GM12878 (cell line): Measurements from ENCODE around the gene DNAH8. TPM values are rescaled to one million over a fixed set of nuclear protein-coding genes. Genes with fewer than 3 reads are reported as not detected.

Source experiments
- ATAC-seq: fragments of 200-7000 bp; cut with Tn5 transposase; 3 replicates; pipeline ENCODE4 v1.9.1; 2020; ENCODE audit warnings: mild to moderate bottlenecking, moderate library complexity
- BruUV-seq: library from RNA; stranded (reverse); fragments of 400-500 nt; replicated peaks from 2 replicates; lab custom pipeline; 2021; lab: Mats Ljungman, UMichigan
- CTCF ChIA-PET: fragments of 300-600 bp; sonication (Branson Sonifier 250); formaldehyde crosslinking; extraction: SDS; loops from one replicate; lab custom pipeline; 2021; ENCODE audit warnings: inconsistent platforms; lab: Yijun Ruan, JAX
- POLR2A ChIA-PET: fragments of 350-600 bp; formaldehyde crosslinking; extraction: SDS; loops from one replicate; lab custom pipeline; 2021; ENCODE audit warnings: inconsistent platforms; lab: Charles Lee
- RAD21 ChIA-PET: fragments of 300-600 bp; sonication (Branson Sonifier 250); formaldehyde crosslinking; loops from one replicate; lab custom pipeline; 2023; ENCODE audit warnings: antibody characterized with exemption; ENCODE audit not compliant: unreplicated experiment; lab: Charles Lee
- SMC1A ChIA-PET: fragments of 300-600 bp; sonication (Branson Sonifier 250); formaldehyde crosslinking; loops from one replicate; lab custom pipeline; 2023; ENCODE audit not compliant: unreplicated experiment, uncharacterized antibody; lab: Charles Lee
- DNase-seq: peaks from one replicate; pipeline ENCODE4 v3.0.0-alpha.2; 2011; ENCODE audit warnings: low read depth, low spot score
- FAIRE-seq: peaks from 3 replicates; lab custom pipeline; 2011; peaks lifted over from hg19 to GRCh38; lab: Jason Lieb, UNC
- H2AFZ ChIP-seq: 2 replicates; pipeline ENCODE4 v1.6.0; 2011; ENCODE audit warnings: low read depth, low read length, control low read depth; ENCODE audit not compliant: control insufficient read depth
- H3K27ac ChIP-seq: 2 replicates; pipeline ENCODE4 v1.5.1; 2011; ENCODE audit warnings: control low read depth; ENCODE audit not compliant: control insufficient read depth, insufficient read depth
- H3K27me3 ChIP-seq, 2 experiments: replicated peaks in 1 of 2; 2 replicates each; pipeline versions ENCODE4 v1.6.0 to v1.6.1; 2011; ENCODE audit warnings: low read length in 1 of 2; ENCODE audit not compliant: control insufficient read depth in 2 of 2, insufficient read depth in 2 of 2
- H3K36me3 ChIP-seq, 2 experiments: 2 replicates each; pipeline ENCODE4 v1.5.1; 2011; ENCODE audit warnings: low read length in 1 of 2; ENCODE audit not compliant: control insufficient read depth in 2 of 2, insufficient read depth in 2 of 2
- H3K4me1 ChIP-seq: 2 replicates; pipeline ENCODE4 v1.6.1; 2011; ENCODE audit warnings: mild to moderate bottlenecking, low read length, moderate library complexity, mixed read lengths; ENCODE audit not compliant: control insufficient read depth, insufficient read depth
- H3K4me2 ChIP-seq: 2 replicates; pipeline ENCODE4 v1.6.0; 2011; ENCODE audit warnings: control low read depth; ENCODE audit not compliant: control insufficient read depth, insufficient read depth
- H3K4me3 ChIP-seq: fragments of 200-600 bp; sonication (generic); 2 replicates; pipeline ENCODE4 v1.5.1; 2016
- H3K79me2 ChIP-seq: 2 replicates; pipeline ENCODE4 v1.6.0; 2011; ENCODE audit warnings: low read length; ENCODE audit not compliant: control insufficient read depth, insufficient read depth
- H3K9ac ChIP-seq: 2 replicates; pipeline ENCODE4 v1.8.0; 2011; ENCODE audit warnings: low read length, control low read depth, mixed read lengths; ENCODE audit not compliant: control insufficient read depth, insufficient read depth
- H3K9me3 ChIP-seq: replicated peaks from 3 replicates; pipeline ENCODE4 v1.5.1; 2011; ENCODE audit warnings: mild to moderate bottlenecking, low read length; ENCODE audit not compliant: control insufficient read depth, insufficient read depth
- H4K20me1 ChIP-seq: 2 replicates; pipeline ENCODE4 v1.6.0; 2011; ENCODE audit not compliant: control insufficient read depth, insufficient read depth
- CREM ChIP-seq: IDR thresholded peaks from 2 replicates; pipeline ENCODE4 v1.6.1; 2014; ENCODE audit warnings: antibody characterized with exemption, low read depth
- IRF4 ChIP-seq: IDR thresholded peaks from 2 replicates; pipeline ENCODE4 v1.6.1; 2011; ENCODE audit warnings: low read depth, low read length
- MEF2B ChIP-seq: fragments of 450-650 bp; IDR thresholded peaks from 2 replicates; pipeline ENCODE4 v1.6.1; 2018; ENCODE audit warnings: mild to moderate bottlenecking, moderate library complexity; ENCODE audit not compliant: partially characterized antibody, poor library complexity, severe bottlenecking
- MYB ChIP-seq: fragments of 150-350 bp; IDR thresholded peaks from 2 replicates; pipeline ENCODE4 v1.6.1; 2014; ENCODE audit warnings: mild to moderate bottlenecking, low read depth, low read length, borderline replicate concordance
- PAX5 ChIP-seq: IDR thresholded peaks from 2 replicates; pipeline ENCODE4 v1.6.1; 2011; ENCODE audit warnings: low read depth, low read length, borderline replicate concordance
- SIN3A ChIP-seq: IDR thresholded peaks from 2 replicates; pipeline ENCODE4 v1.6.1; 2012; ENCODE audit warnings: low read depth, low read length, improper control_type of control experiment
- SMAD1 ChIP-seq: fragments of 450-650 bp; IDR thresholded peaks from 2 replicates; pipeline ENCODE4 v1.6.1; 2018; ENCODE audit warnings: mild to moderate bottlenecking, low read depth; ENCODE audit not compliant: partially characterized antibody
- STAT3 ChIP-seq: IDR thresholded peaks from 2 replicates; pipeline ENCODE4 v1.6.1; 2011; ENCODE audit warnings: low read depth, low read length, improper control_type of control experiment
- SUPT20H ChIP-seq: IDR thresholded peaks from 2 replicates; pipeline ENCODE4 v1.6.1; 2011; ENCODE audit warnings: low read depth, mild to moderate bottlenecking, low read length, moderate library complexity, borderline replicate concordance; ENCODE audit not compliant: control insufficient read depth
- TCF12 ChIP-seq: IDR thresholded peaks from 2 replicates; pipeline ENCODE4 v1.6.1; 2011; ENCODE audit warnings: low read depth, mild to moderate bottlenecking, low read length
- USF2 ChIP-seq: IDR thresholded peaks from 2 replicates; pipeline ENCODE4 v1.6.1; 2011; ENCODE audit warnings: low read depth, low read length, improper control_type of control experiment, borderline replicate concordance
- ZNF274 ChIP-seq: IDR thresholded peaks from one replicate; pipeline ENCODE4 v1.8.0; 2011; ENCODE audit not compliant: insufficient read length, insufficient read depth
- ZZZ3 ChIP-seq: IDR thresholded peaks from 2 replicates; pipeline ENCODE4 v1.6.1; 2011; ENCODE audit warnings: low read depth; ENCODE audit not compliant: control insufficient read depth, insufficient read length
- WGBS: methylation state at CpG from one replicate; pipeline ENCODE4 v1.1.6; 2016; ENCODE audit warnings: low lambda C conversion rate; ENCODE audit not compliant: insufficient replicate concordance, insufficient coverage; ENCODE audit errors: missing lambda C conversion rate; 5-methylcytosine and 5-hydroxymethylcytosine counted together
- in situ Hi-C: fragments of 300-500 bp; cut with MboI; formaldehyde crosslinking; loops from 9 replicates; pipeline ENCODE4 v1.14.3; 2018; ENCODE audit warnings: mixed read lengths
- intact Hi-C: fragments of 100-400 bp; cut with micrococcal nuclease; formaldehyde crosslinking; loops from one replicate; pipeline ENCODE4 v1.14.2; 2022; ENCODE audit not compliant: unreplicated experiment
- polyA plus RNA-seq, 11 experiments: library from polyadenylated mRNA; depleted of rRNA in 4 of 11; unstranded in 6 of 11; stranded (reverse) in 5 of 11; fragments of >200 nt; fragmentation: Nextera tagmentation in 4 of 11; fragmentation: Illumina TruSeq in 1 of 11; extraction: Ambion mirVana in 4 of 11; extraction: Trizol in 1 of 11; gene quantifications; 1 replicate in 1 of 11; 2 replicates in 10 of 11; pipeline versions ENCODE4 v1.2.1 to v1.2.3, GENCODE V29; 2011 to 2016; ENCODE audit warnings: inconsistent platforms in 2 of 11, missing spikeins in 2 of 11, low read depth in 1 of 11
- total RNA-seq, 4 experiments: library from RNA; depleted of rRNA in 3 of 4; stranded (reverse); fragments of >200 nt in 3 of 4; fragmentation: Illumina TruSeq in 1 of 4; extraction: Trizol in 1 of 4; gene quantifications; 2 replicates each; pipeline versions ENCODE4 v1.2.1 to v1.2.3, GENCODE V29; 2013 to 2021
- TF ChIP-seq, protein P1 (sequence below): IDR thresholded peaks from 2 replicates; pipeline ENCODE4 v1.6.1; 2012; ENCODE audit warnings: low read length, inconsistent platforms

DNAH8 gene
- total and polyA plus RNA-seq, 10 of the 15 experiments (the other 5 are each of a cell fraction or from before 2014, with no cell fraction given) = 0.02 to 0.34 (median 0.10) TPM; not detected in 3

DNA sequence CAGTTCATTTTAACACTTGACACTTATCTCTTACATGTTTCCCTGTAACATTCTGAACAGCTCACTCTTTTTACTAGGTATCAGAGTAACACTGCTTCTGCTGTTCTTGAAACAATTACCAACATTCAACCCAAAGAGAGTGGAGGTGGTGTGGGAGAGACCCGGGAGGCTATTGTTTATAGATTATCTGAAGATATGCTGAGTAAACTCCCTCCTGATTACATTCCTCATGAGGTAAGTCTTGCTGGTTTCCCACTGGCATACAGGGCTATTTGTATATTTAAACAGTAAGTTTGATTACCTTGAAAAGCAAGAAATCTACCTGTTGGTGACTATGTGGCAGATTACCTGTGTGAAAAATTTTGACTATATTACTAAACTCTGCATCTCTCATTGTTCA lies 293.6 kb downstream of the DNAH8 start:
- TF ChIP-seq SUPT20H (no peak), MYB (no peak), IRF4 (no peak), SMAD1 (no peak), USF2 (no peak), ZNF274 (no peak), STAT3 (no peak), TCF12 (no peak), CREM (no peak), SIN3A (no peak), ZZZ3 (no peak), MEF2B (no peak), PAX5 (no peak)
- TF ChIP-seq, protein P1, sequence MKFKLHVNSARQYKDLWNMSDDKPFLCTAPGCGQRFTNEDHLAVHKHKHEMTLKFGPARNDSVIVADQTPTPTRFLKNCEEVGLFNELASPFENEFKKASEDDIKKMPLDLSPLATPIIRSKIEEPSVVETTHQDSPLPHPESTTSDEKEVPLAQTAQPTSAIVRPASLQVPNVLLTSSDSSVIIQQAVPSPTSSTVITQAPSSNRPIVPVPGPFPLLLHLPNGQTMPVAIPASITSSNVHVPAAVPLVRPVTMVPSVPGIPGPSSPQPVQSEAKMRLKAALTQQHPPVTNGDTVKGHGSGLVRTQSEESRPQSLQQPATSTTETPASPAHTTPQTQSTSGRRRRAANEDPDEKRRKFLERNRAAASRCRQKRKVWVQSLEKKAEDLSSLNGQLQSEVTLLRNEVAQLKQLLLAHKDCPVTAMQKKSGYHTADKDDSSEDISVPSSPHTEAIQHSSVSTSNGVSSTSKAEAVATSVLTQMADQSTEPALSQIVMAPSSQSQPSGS = no peak
- Histone ChIP-seq H3K9me3 (no peaks in the 10 kb centered on the region), H3K4me3 (no peak overlapping the region), H3K4me2 (no peak overlapping the region), H4K20me1 (no peaks in the 10 kb centered on the region; the same call in 1 of the 2 replicates), H3K27ac (no peak overlapping the region), H3K9ac (no peak overlapping the region), H2AFZ (no peak overlapping the region), H3K4me1 (no peaks in the 10 kb centered on the region), H3K36me3 (no peaks in the 10 kb centered on the region), H3K79me2 (no peaks in the 10 kb centered on the region), H3K27me3 (no peaks in the 10 kb centered on the region; a peak in 1 of 4 replicates)
- FAIRE-seq (no peak), ATAC-seq (no peak), DNase-seq (no peak)
- ChIA-PET RAD21 (no interaction called here), SMC1A (interaction anchor here (1.1 kb wide), 1 partner anchor 73 kb away, joined by 3 read pairs; no protein-coding TSS in a partner anchor), CTCF (no interaction called here), POLR2A (interaction anchor here (0.5 to 0.6 kb wide), 2 partner anchors 1196 to 1932 kb away, joined by 3 to 4 read pairs; no protein-coding TSS in a partner anchor)
- no TSS peak for BruUV-seq
- intact Hi-C loops = no loop called here
- WGBS = 50% methylated on average over 1 of the region's 1 CpG
- in situ Hi-C loops = no loop called here
